AG10803 (cell line): ENCODE data around the gene EIF4G3.

ENCODE experiments used
- DNase-seq: peaks from one replicate; pipeline ENCODE4 v3.0.0; 2010; ENCODE audit warnings: low read depth
- H3K4me3 ChIP-seq: 2 replicates; pipeline ENCODE4 v1.5.1; 2011; ENCODE audit warnings: mild to moderate bottlenecking, low read length, control low read depth
- CTCF ChIP-seq: conservative IDR thresholded peaks from 2 replicates; pipeline ENCODE4 v1.5.1; 2011; ENCODE audit warnings: mild to moderate bottlenecking, low read length, control low read depth, inconsistent platforms

The EIF4G3 gene

DNA sequence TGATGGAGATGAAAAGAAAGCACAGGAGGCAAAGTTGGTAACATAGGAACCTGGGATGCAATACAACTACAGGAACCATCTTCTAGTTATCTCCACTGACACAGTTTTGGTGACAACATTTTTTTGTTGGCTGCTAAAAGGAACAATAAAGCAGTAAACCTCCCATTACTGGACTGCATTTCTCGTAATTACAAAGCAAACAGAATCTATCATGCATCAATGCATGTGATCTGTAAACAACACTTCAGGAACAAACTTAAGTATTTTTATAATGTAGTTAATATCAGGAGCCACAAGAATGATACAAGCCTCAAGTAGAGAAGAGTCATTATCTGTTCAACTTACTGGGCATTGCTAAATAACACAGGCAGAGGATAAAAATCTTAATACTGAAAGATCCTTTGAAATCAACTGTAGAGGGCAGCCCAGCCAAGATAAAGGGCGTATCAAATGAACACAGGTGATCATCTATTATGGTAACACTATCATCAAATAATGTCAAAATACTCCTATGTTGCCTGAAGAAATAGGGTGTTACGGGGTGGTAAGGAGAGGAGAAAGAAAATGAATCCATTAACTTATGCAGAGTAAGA, 193.3 kb downstream of the EIF4G3 start:
- no peak for DNase-seq
- H3K4me3 ChIP-seq, result no peak overlapping the region
- no peak for TF ChIP-seq CTCF

DNA sequence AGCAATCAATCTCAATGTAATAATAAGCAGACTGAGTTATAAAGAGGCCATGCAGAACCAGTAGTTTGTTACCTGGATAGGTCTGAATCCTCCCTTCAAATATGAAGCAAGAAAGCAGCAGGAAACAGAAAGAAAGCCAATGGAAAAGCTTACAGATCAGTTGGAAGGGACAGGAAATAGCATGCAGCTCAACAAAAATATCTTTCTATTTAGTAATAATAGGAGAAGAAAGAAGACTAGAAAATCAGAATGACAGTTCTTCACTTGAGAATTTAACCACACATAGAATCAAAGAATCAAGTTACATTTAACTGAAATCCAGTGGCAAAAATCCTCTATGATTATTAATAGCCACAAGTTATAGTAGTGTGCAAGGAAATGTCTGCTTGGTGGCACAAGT, 194.4 kb downstream of the EIF4G3 start:
- H3K4me3 ChIP-seq, result no peak overlapping the region
- DNase-seq, result peak; percentile 31
- TF ChIP-seq CTCF, result no peak

DNA sequence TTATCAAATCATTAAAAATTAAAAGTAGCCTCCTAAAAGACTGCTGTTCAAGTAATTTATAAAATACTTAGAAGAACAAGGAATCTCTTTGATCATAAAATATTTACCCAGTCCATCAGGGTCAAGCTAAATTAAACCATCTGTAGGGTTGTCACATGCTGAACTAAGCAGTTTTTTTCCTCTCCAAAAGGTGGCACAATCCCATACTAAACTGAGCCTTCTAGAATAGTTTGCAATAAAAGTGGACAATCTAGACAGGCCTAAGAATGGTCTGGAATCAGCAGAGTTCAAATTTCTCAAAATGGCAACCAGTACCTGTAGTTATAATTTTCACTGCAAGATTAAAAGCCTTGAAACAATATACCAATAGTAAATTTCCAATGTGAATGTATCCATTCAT, 194.8 kb downstream of the EIF4G3 start:
- DNase-seq, result peak; percentile 37
- TF ChIP-seq CTCF, result peak; percentile 53
- no peak overlapping the region for H3K4me3 ChIP-seq

DNA sequence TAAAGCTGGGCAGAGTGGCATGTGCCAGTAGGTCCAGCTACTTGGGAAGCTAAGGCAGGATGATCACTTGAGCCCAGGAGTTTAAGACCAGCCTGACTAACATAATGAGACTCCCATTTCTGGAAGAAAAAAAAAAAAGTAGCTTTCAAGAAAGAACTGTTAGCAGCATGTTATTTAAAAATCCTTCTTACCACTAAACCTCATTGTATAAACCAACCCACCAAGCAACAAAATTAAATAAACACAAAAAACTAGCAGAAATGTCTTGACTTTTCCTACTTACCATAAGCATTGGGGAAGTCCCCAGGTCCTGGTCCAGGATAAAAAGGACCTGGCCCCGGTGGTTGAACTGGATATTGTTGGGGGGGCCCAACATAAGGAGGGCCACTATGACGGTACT, 196.6 kb downstream of the EIF4G3 start:
- no peak overlapping the region for H3K4me3 ChIP-seq
- TF ChIP-seq CTCF, result no peak
- no peak for DNase-seq

- no peak for DNase-seq
- TF ChIP-seq CTCF, result no peak
- H3K4me3 ChIP-seq, result no peak overlapping the region
Observed at GRCh38 chr1:20978413-20978812, 198.3 kb downstream of the EIF4G3 start.

DNA sequence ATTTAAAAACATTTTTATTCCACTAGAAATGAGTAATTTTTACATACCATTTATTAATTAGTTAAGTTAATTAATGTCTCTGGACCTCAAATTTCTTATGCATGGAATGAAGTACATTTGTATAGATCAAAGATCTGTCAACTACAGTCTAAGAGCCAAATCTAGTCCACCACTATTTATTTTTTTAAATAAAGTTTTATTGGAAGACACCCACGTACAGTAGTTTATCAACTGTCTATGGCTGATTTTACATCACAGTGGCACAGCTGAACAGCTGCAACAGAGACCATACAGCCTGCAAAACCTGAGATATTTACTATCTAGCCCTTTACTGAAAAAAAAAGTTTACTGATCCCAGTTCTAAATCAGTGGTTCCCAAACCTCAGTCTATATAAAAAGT, 201.0 kb downstream of the EIF4G3 start:
- DNase-seq, result no peak
- no peak for TF ChIP-seq CTCF
- no peak overlapping the region for H3K4me3 ChIP-seq

DNA sequence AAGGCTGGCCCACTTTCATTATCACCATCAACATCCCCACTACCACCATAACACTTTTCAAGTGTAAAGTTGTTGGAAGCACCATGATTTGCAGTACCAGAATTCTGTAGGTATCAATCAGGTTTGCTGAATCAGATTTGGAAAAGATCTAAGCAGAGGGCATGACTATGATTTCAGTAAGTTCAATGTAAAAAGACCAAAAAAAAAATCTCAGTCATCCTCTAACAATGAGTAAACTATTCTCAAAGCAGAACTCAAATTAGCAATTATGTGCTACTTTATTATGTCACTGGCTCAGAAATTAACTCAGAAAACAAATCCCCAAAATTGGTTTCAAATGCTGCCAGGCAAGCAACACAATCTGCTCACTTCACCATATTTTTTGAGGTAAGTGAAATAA, 201.7 kb downstream of the EIF4G3 start:
- TF ChIP-seq CTCF, result no peak
- H3K4me3 ChIP-seq, result no peak overlapping the region
- DNase-seq, result no peak
